Breast epithelium (tissue), 4 donors: ENCODE results near the gene STAC3. TPM values are rescaled to one million over a fixed set of nuclear protein-coding genes. Genes with fewer than 3 reads are reported as not detected.

ENCODE experiments used
- DNase-seq, 2 donors: peaks; one replicate each; pipeline ENCODE4 v3.0.0-alpha.2; 2019; ENCODE audit warnings: low spot score in 2 of 2
- H3K27ac ChIP-seq, 2 donors: fragments of 200-600 bp; sonication (generic) in 1 of 2; one replicate each; pipeline ENCODE4 v1.5.1; 2016 to 2019; ENCODE audit warnings: mild to moderate bottlenecking in 1 of 2
- H3K27me3 ChIP-seq, 2 donors: fragments of 200-600 bp; sonication (generic) in 1 of 2; one replicate each; pipeline versions ENCODE4 v1.5.1 to v1.6.0; 2017 to 2019; ENCODE audit warnings: control low read depth in 1 of 2, mild to moderate bottlenecking in 1 of 2
- H3K36me3 ChIP-seq: fragments of 200-600 bp; one replicate; pipeline ENCODE4 v1.5.1; 2019
- H3K4me1 ChIP-seq, 2 donors: fragments of 200-600 bp; sonication (generic); one replicate each; pipeline ENCODE4 v1.5.1; 2016 to 2019; ENCODE audit warnings: control low read depth in 1 of 2
- H3K4me3 ChIP-seq, 3 donors: fragments of 200-600 bp; sonication (generic); 1 replicate in 2 of 3; 2 replicates in 1 of 3; pipeline ENCODE4 v1.5.1; 2016 to 2019; ENCODE audit warnings: mild to moderate bottlenecking in 3 of 3, moderate library complexity in 2 of 3
- H3K9me3 ChIP-seq, 2 donors: fragments of 200-600 bp; sonication (generic) in 1 of 2; one replicate each; pipeline ENCODE4 v1.5.1; 2016 to 2019; ENCODE audit warnings: control low read depth in 1 of 2
- CTCF ChIP-seq, 3 donors: fragments of 450-650 bp; IDR thresholded peaks; one replicate each; pipeline ENCODE4 v1.5.1; 2016 to 2017; ENCODE audit warnings: antibody characterized with exemption in 3 of 3, mild to moderate bottlenecking in 3 of 3, moderate library complexity in 3 of 3
- POLR2A ChIP-seq: fragments of 450-650 bp; IDR thresholded peaks from one replicate; pipeline ENCODE4 v1.6.1; 2016; ENCODE audit warnings: antibody characterized with exemption, mild to moderate bottlenecking, moderate library complexity
- POLR2AphosphoS5 ChIP-seq, 3 donors: sonication (generic); formaldehyde crosslinking; IDR thresholded peaks; one replicate each; pipeline ENCODE4 v1.6.1; 2017; ENCODE audit warnings: antibody characterized with exemption in 3 of 3
- intact Hi-C: fragments of 100-400 bp; cut with DNase I; formaldehyde crosslinking; loops from one replicate; pipeline ENCODE4 v1.15.1; 2023; ENCODE audit warnings: low total_unique reads
- total RNA-seq, 3 donors: library from RNA; depleted of rRNA; stranded (reverse); fragments of >200 nt; gene quantifications; one replicate each; pipeline ENCODE4 v1.1.0, GENCODE V29; 2016

Gene STAC3
- total RNA-seq, 3 donors from 2014 or later = 0.98 to 3.2 (median 1.6) TPM

- Histone ChIP-seq H3K4me3 (no peak overlapping the region), H3K27me3 (no peaks in the 10 kb centered on the region), H3K9me3 (no peaks in the 10 kb centered on the region), H3K36me3 (peaks cover 9% of the 10 kb centered on the region), H3K27ac (no peak overlapping the region), H3K4me1 (no peaks in the 10 kb centered on the region)
- DNase-seq = no peak
- intact Hi-C loops = no loop called here
- TF ChIP-seq POLR2A (no peak), CTCF (IDR thresholded peaks at IDR 0.05) (no peak), POLR2AphosphoS5 (IDR thresholded peaks at IDR 0.05) (no peak)
Observed at GRCh38 chr12:57201219-57201618, 49.8 kb downstream of the STAC3 start.

GRCh38 chr12:57200497-57200896, 50.5 kb downstream of the STAC3 start:
- H3K4me3 ChIP-seq = no peak overlapping the region
- intact Hi-C loops = no loop called here
- H3K9me3 ChIP-seq = no peaks in the 10 kb centered on the region
- H3K27me3 ChIP-seq = no peaks in the 10 kb centered on the region
- no peak overlapping the region for H3K27ac ChIP-seq
- no peaks in the 10 kb centered on the region for H3K4me1 ChIP-seq
- no peak for TF ChIP-seq POLR2A
- TF ChIP-seq POLR2AphosphoS5 (IDR thresholded peaks at IDR 0.05) = no peak
- H3K36me3 ChIP-seq = peaks cover 9% of the 10 kb centered on the region
- no peak for DNase-seq

GRCh38 chr12:57199191-57199590, 51.8 kb downstream of the STAC3 start:
- Histone ChIP-seq H3K36me3 (peaks cover 9% of the 10 kb centered on the region), H3K27ac (no peak overlapping the region), H3K4me1 (no peaks in the 10 kb centered on the region), H3K27me3 (no peaks in the 10 kb centered on the region), H3K9me3 (no peaks in the 10 kb centered on the region), H3K4me3 (no peak overlapping the region)
- intact Hi-C loops = no loop called here
- DNase-seq = no peak
- TF ChIP-seq POLR2AphosphoS5 (IDR thresholded peaks at IDR 0.05) = no peak
- no peak for TF ChIP-seq CTCF (IDR thresholded peaks at IDR 0.05)
- TF ChIP-seq POLR2A = no peak

GRCh38 chr12:57198329-57198728, 52.7 kb downstream of the STAC3 start:
- DNase-seq = no peak
- Histone ChIP-seq H3K36me3 (peaks cover 7% of the 10 kb centered on the region), H3K27me3 (no peaks in the 10 kb centered on the region), H3K9me3 (no peaks in the 10 kb centered on the region), H3K4me1 (no peaks in the 10 kb centered on the region), H3K27ac (no peak overlapping the region), H3K4me3 (no peak overlapping the region)
- intact Hi-C loops = no loop called here
- no peak for TF ChIP-seq POLR2A
- no peak for TF ChIP-seq CTCF (IDR thresholded peaks at IDR 0.05)
- TF ChIP-seq POLR2AphosphoS5 (IDR thresholded peaks at IDR 0.05) = no peak

GRCh38 chr12:57196956-57197355, 54.0 kb downstream of the STAC3 start:
- H3K27me3 ChIP-seq = no peaks in the 10 kb centered on the region
- no peak for DNase-seq
- no peaks in the 10 kb centered on the region for H3K9me3 ChIP-seq
- no peaks in the 10 kb centered on the region for H3K4me1 ChIP-seq
- no peak for TF ChIP-seq POLR2A
- TF ChIP-seq CTCF (IDR thresholded peaks at IDR 0.05) = no peak
- TF ChIP-seq POLR2AphosphoS5 (IDR thresholded peaks at IDR 0.05) = no peak
- H3K27ac ChIP-seq = no peak overlapping the region
- H3K36me3 ChIP-seq = peaks cover 5% of the 10 kb centered on the region
- intact Hi-C loops = no loop called here
- H3K4me3 ChIP-seq = no peak overlapping the region

- TF ChIP-seq POLR2A (no peak), POLR2AphosphoS5 (IDR thresholded peaks at IDR 0.05) (no peak), CTCF (IDR thresholded peaks at IDR 0.05) (no peak)
- Histone ChIP-seq H3K4me1 (no peaks in the 10 kb centered on the region), H3K27me3 (no peaks in the 10 kb centered on the region), H3K4me3 (no peak overlapping the region), H3K27ac (no peak overlapping the region), H3K9me3 (no peaks in the 10 kb centered on the region), H3K36me3 (peaks cover 5% of the 10 kb centered on the region)
- DNase-seq = no peak
- intact Hi-C loops = no loop called here
Observed at GRCh38 chr12:57196439-57196838, 54.5 kb downstream of the STAC3 start.
